K562 (cell line): Measurements from ENCODE around the gene MYO1H. TPM values are rescaled to one million over a fixed set of nuclear protein-coding genes. Genes with fewer than 3 reads are reported as not detected.

Experiments
- NR3C1 ChIP-seq: sonication (generic); formaldehyde crosslinking; IDR thresholded peaks from 2 replicates; pipeline ENCODE4 v1.8.1; 2022; ENCODE audit warnings: missing genetic modification reagents
- ZNF639 ChIP-seq, 2 experiments: fragments of 200-800 bp in 1 of 2; sonication (Bioruptor generic) in 1 of 2; sonication (generic) in 1 of 2; formaldehyde crosslinking in 1 of 2; IDR thresholded peaks in 1 of 2; conservative IDR thresholded peaks in 1 of 2; 2 replicates each; pipeline versions ENCODE4 v1.5.0 to v1.6.1; 2016 to 2020; ENCODE audit warnings: missing compliant biosample characterization in 1 of 2, missing genetic modification characterization in 1 of 2, missing genetic modification reagents in 1 of 2
- polyA plus RNA-seq, 8 experiments: library from polyadenylated mRNA; depleted of rRNA in 4 of 8; stranded (reverse) in 5 of 8; unstranded in 3 of 8; fragments of >200 nt; fragmentation: Nextera tagmentation in 2 of 8; fragmentation: Illumina TruSeq in 1 of 8; extraction: Ambion mirVana in 2 of 8; extraction: Trizol in 1 of 8; gene quantifications; 2 replicates each; pipeline versions ENCODE4 v1.2.1 to v1.2.3, GENCODE V29; 2011 to 2014; ENCODE audit warnings: inconsistent platforms in 1 of 8, missing spikeins in 1 of 8
- total RNA-seq, 7 experiments: library from RNA; depleted of rRNA in 6 of 7; stranded (reverse); fragments of >200 nt in 6 of 7; fragmentation: Illumina TruSeq in 2 of 7; extraction: Trizol in 2 of 7; gene quantifications; 2 replicates each; pipeline versions ENCODE4 v1.2.1 to v1.2.3, GENCODE V29; 2011 to 2021; ENCODE audit warnings: low replicate concordance in 1 of 7
- TF ChIP-seq, protein P1 (sequence below): sonication (generic); formaldehyde crosslinking; IDR thresholded peaks from 2 replicates; pipeline ENCODE4 v1.8.0; 2023; ENCODE audit warnings: missing genetic modification reagents, mild to moderate bottlenecking, borderline replicate concordance

Gene MYO1H
- total and polyA plus RNA-seq, 9 of the 15 experiments (the other 6 are each of a cell fraction or from before 2014, with no cell fraction given) = not detected

DNA sequence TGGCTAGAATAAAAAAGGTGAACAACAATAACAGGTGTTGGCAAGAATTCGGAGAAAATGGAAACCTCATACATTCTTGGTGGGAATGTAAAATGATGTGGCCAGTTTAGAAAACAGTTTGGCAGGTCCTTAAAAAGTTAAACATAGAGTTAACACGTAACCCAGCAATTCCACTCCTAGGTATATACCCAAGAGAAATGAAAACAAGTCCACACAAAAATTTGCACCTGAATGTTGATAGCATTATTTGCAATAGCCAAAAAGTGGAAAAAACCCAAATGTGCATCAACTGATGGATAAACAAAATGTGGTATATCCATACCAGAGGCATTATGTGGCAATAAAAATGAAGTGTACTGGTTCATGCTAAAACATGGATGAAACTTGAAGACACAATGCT, 2.3 kb upstream of the MYO1H start (continued):
- TF ChIP-seq ZNF639 (CRISPR knock-in tag; conservative IDR thresholded peaks at IDR 0.05 in 1 of 2, IDR thresholded peaks at IDR 0.05 in 1 of 2) (no peak), NR3C1 (CRISPR knock-in tag) (no peak)
- TF ChIP-seq, protein P1, sequence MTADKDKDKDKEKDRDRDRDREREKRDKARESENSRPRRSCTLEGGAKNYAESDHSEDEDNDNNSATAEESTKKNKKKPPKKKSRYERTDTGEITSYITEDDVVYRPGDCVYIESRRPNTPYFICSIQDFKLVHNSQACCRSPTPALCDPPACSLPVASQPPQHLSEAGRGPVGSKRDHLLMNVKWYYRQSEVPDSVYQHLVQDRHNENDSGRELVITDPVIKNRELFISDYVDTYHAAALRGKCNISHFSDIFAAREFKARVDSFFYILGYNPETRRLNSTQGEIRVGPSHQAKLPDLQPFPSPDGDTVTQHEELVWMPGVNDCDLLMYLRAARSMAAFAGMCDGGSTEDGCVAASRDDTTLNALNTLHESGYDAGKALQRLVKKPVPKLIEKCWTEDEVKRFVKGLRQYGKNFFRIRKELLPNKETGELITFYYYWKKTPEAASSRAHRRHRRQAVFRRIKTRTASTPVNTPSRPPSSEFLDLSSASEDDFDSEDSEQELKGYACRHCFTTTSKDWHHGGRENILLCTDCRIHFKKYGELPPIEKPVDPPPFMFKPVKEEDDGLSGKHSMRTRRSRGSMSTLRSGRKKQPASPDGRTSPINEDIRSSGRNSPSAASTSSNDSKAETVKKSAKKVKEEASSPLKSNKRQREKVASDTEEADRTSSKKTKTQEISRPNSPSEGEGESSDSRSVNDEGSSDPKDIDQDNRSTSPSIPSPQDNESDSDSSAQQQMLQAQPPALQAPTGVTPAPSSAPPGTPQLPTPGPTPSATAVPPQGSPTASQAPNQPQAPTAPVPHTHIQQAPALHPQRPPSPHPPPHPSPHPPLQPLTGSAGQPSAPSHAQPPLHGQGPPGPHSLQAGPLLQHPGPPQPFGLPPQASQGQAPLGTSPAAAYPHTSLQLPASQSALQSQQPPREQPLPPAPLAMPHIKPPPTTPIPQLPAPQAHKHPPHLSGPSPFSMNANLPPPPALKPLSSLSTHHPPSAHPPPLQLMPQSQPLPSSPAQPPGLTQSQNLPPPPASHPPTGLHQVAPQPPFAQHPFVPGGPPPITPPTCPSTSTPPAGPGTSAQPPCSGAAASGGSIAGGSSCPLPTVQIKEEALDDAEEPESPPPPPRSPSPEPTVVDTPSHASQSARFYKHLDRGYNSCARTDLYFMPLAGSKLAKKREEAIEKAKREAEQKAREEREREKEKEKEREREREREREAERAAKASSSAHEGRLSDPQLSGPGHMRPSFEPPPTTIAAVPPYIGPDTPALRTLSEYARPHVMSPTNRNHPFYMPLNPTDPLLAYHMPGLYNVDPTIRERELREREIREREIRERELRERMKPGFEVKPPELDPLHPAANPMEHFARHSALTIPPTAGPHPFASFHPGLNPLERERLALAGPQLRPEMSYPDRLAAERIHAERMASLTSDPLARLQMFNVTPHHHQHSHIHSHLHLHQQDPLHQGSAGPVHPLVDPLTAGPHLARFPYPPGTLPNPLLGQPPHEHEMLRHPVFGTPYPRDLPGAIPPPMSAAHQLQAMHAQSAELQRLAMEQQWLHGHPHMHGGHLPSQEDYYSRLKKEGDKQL (CRISPR knock-in tag) = no peak
- TF ChIP-seq, all 486 proteins: peak for 0
